ENCODE measurements around the gene NUP43. TPM values are rescaled to one million over a fixed set of nuclear protein-coding genes. Genes with fewer than 3 reads are reported as not detected.

Gene NUP43
- total and polyA plus RNA-seq, 2 of the 13 experiments (the other 11 are each of a cell fraction or from before 2014, with no cell fraction given), result 38.9 to 85.1 TPM

GRCh38 chr6:149746147-149746946 lies at the start of gene NUP43 (continued):
- TF ChIP-seq ZNF773 (CRISPR knock-in tag; IDR thresholded peaks at IDR 0.05; ENCODE audit: borderline replicate concordance) (no peak; the same call in 1 of the 2 replicates), ZNF83 (CRISPR knock-in tag; IDR thresholded peaks at IDR 0.05; ENCODE audit: borderline replicate concordance) (no peak; the same call in 1 of the 2 replicates), ZNF282 (IDR thresholded peaks at IDR 0.05; ENCODE audit: partially characterized antibody) (no peak), PPARG (CRISPR knock-in tag; conservative IDR thresholded peaks at IDR 0.05) (peak; percentile 69; the same call in 1 of the 2 replicates), STAG1 (CRISPR knock-in tag; IDR thresholded peaks at IDR 0.05) (no peak), ERF (CRISPR knock-in tag; IDR thresholded peaks at IDR 0.05) (peak; percentile 95), GATAD1 (CRISPR knock-in tag; IDR thresholded peaks at IDR 0.05) (peak; percentile 98), KDM4B (CRISPR knock-in tag; IDR thresholded peaks at IDR 0.05) (peak; percentile 64; the same call in 1 of the 2 replicates), ZNF841 (CRISPR knock-in tag; IDR thresholded peaks at IDR 0.05; ENCODE audit: borderline replicate concordance) (no peak), ZNF143 (CRISPR knock-in tag; IDR thresholded peaks at IDR 0.05) (peak; percentile 76), GFI1 (CRISPR knock-in tag; IDR thresholded peaks at IDR 0.05; ENCODE audit: borderline replicate concordance) (peak; percentile 72), SALL2 (CRISPR knock-in tag; IDR thresholded peaks at IDR 0.05) (peak; percentile 79), RBM39 (IDR thresholded peaks at IDR 0.05; ENCODE audit: low read depth, low read length, poor library complexity, severe bottlenecking) (peak; percentile 85), SP140L (CRISPR knock-in tag; IDR thresholded peaks at IDR 0.05; ENCODE audit: borderline replicate concordance) (no peak), DPF2 (CRISPR knock-in tag; IDR thresholded peaks at IDR 0.05; ENCODE audit: borderline replicate concordance, low read depth) (peak; percentile 59; the same call in 1 of the 2 replicates), TMF1 (CRISPR knock-in tag; IDR thresholded peaks at IDR 0.05; ENCODE audit: low read depth) (peak; percentile 29; the same call in 1 of the 2 replicates), HBP1 (CRISPR knock-in tag; IDR thresholded peaks at IDR 0.05; ENCODE audit: low read depth) (0 out of 2 replicates have a peak, but pooled peaks have one; percentile 74), AGO1 (IDR thresholded peaks at IDR 0.05; ENCODE audit: low read depth, low read length, poor library complexity, severe bottlenecking) (no peak), PHF5A (CRISPR knock-in tag; IDR thresholded peaks at IDR 0.05; ENCODE audit: low read depth, unreplicated experiment) (peak; percentile 64), ZNF343 (CRISPR knock-in tag; IDR thresholded peaks at IDR 0.05) (peak; percentile 73; the same call in 1 of the 2 replicates), NFYC (CRISPR knock-in tag; IDR thresholded peaks at IDR 0.05) (peak; percentile 95), MEIS2 (CRISPR knock-in tag; IDR thresholded peaks at IDR 0.05) (peak; percentile 86; the same call in 1 of the 2 replicates), MTF1 (CRISPR knock-in tag; IDR thresholded peaks at IDR 0.05) (no peak), CSRNP2 (CRISPR knock-in tag; conservative IDR thresholded peaks at IDR 0.05; ENCODE audit: low read depth) (no peak), LRRFIP1 (CRISPR knock-in tag; conservative IDR thresholded peaks at IDR 0.05) (no peak), ZNF296 (CRISPR knock-in tag; conservative IDR thresholded peaks at IDR 0.05) (no peak)

All from HepG2 (cell line).